Adipose tissue (tissue), 3 donors: ENCODE data around the gene TGM4. TPM values are rescaled to one million over a fixed set of nuclear protein-coding genes. Genes with fewer than 3 reads are reported as not detected.

Experiments
- H3K27ac ChIP-seq: one replicate; pipeline ENCODE4 v1.5.1; 2013; ENCODE audit warnings: low read depth, low read length
- WGBS, 3 donors: extraction: QIAGEN DNeasy Blood & Tissue Kit; methylation state at CpG; one replicate each; pipeline ENCODE4 v1.1.7; 2013; 5-methylcytosine and 5-hydroxymethylcytosine counted together
- polyA plus RNA-seq, 3 donors: library from polyadenylated mRNA; stranded (reverse); fragments of 200-250 nt; gene quantifications; one replicate each; pipeline ENCODE4 v1.2.3, GENCODE V29; 2013
- donor health status: healthy with polysubstance abuse.
- donor health status: Bipolar disorder and iron deficiency.
- donor health status: healthy.

TGM4 gene
- polyA plus RNA-seq, 3 donors, result 0.22 TPM; not detected in 2

- H3K27ac ChIP-seq, result no peak overlapping the region
- 61 to 90% (median 84%) methylated on average over 3 of the region's 3 CpGs for WGBS, 3 donors
Measured at GRCh38 chr3:44905446-44906157, 31.2 kb downstream of the TGM4 start.

GRCh38 chr3:44906997-44907396 lies 32.6 kb downstream of the TGM4 start:
- H3K27ac ChIP-seq, result no peak overlapping the region
- WGBS, 3 donors, result 79 to 89% (median 85%) methylated on average over 4 of the region's 4 CpGs

GRCh38 chr3:44907612-44908011 lies 33.2 kb downstream of the TGM4 start:
- 54 to 61% (median 58%) methylated on average over 4 of the region's 4 CpGs for WGBS, 3 donors
- no peak overlapping the region for H3K27ac ChIP-seq

- 18 to 35% (median 23%) methylated on average over 2 of the region's 2 CpGs for WGBS, 3 donors
Measured at GRCh38 chr3:44909063-44909462, 34.7 kb downstream of the TGM4 start.

GRCh38 chr3:44910693-44911092 lies 36.3 kb downstream of the TGM4 start:
- WGBS, 3 donors, result 84 to 91% (median 89%) methylated on average over 3 of the region's 3 CpGs
- H3K27ac ChIP-seq, result no peak overlapping the region

More at GRCh38 chr3:44909063-44909462, 34.7 kb downstream of the TGM4 start:
- no peak overlapping the region for H3K27ac ChIP-seq

- 16 to 26% (median 22%) methylated on average over 4 of the region's 4 CpGs for WGBS, 3 donors
Measured at GRCh38 chr3:44913868-44914468, 39.6 kb downstream of the TGM4 start.

GRCh38 chr3:44914936-44915335 lies 40.5 kb downstream of the TGM4 start:
- H3K27ac ChIP-seq, result no peak overlapping the region
- 56 to 70% (median 59%) methylated on average over 4 of the region's 4 CpGs for WGBS, 3 donors

More at GRCh38 chr3:44913868-44914468, 39.6 kb downstream of the TGM4 start:
- H3K27ac ChIP-seq, result no peak overlapping the region

- H3K27ac ChIP-seq, result no peak overlapping the region
- 58 to 64% (median 62%) methylated on average over 8 of the region's 8 CpGs for WGBS, 3 donors
Measured at GRCh38 chr3:44915702-44916438, 41.5 kb downstream of the TGM4 start.

- 82 to 95% (median 94%) methylated on average over 11 to 12 of the region's 12 CpGs for WGBS, 3 donors
- no peak overlapping the region for H3K27ac ChIP-seq
Measured at GRCh38 chr3:44918087-44918486, 43.7 kb downstream of the TGM4 start.

GRCh38 chr3:44918581-44918980 lies 44.2 kb downstream of the TGM4 start:
- 91 to 93% (median 91%) methylated on average over 6 of the region's 6 CpGs for WGBS, 3 donors
- H3K27ac ChIP-seq, result no peak overlapping the region

- H3K27ac ChIP-seq, result no peak overlapping the region
- 89 to 92% (median 90%) methylated on average over 3 of the region's 3 CpGs for WGBS, 3 donors
Measured at GRCh38 chr3:44920081-44920480, 45.7 kb downstream of the TGM4 start.

GRCh38 chr3:44923632-44924456 lies 49.4 kb downstream of the TGM4 start:
- no peak overlapping the region for H3K27ac ChIP-seq
- 66 to 84% (median 72%) methylated on average over 3 of the region's 3 CpGs for WGBS, 3 donors

- H3K27ac ChIP-seq, result no peak overlapping the region
- 84 to 87% (median 84%) methylated on average over 5 of the region's 5 CpGs for WGBS, 3 donors
Measured at GRCh38 chr3:44924457-44925084, 50.2 kb downstream of the TGM4 start.

GRCh38 chr3:44926172-44926571 lies 51.8 kb downstream of the TGM4 start:
- WGBS, 3 donors, result 91 to 94% (median 92%) methylated on average over 10 of the region's 10 CpGs
- H3K27ac ChIP-seq, result no peak overlapping the region

GRCh38 chr3:44926921-44927320 lies 52.5 kb downstream of the TGM4 start:
- 77 to 91% (median 84%) methylated on average over 7 of the region's 7 CpGs for WGBS, 3 donors
- no peak overlapping the region for H3K27ac ChIP-seq

GRCh38 chr3:44927371-44927770 lies 53.0 kb downstream of the TGM4 start:
- no peak overlapping the region for H3K27ac ChIP-seq
- WGBS, 3 donors, result 87 to 95% (median 94%) methylated on average over 7 of the region's 7 CpGs

GRCh38 chr3:44929782-44930181 lies 55.4 kb downstream of the TGM4 start:
- H3K27ac ChIP-seq, result no peak overlapping the region
- WGBS, 3 donors, result 83 to 92% (median 87%) methylated on average over 5 of the region's 5 CpGs

GRCh38 chr3:44930911-44931310 lies 56.5 kb downstream of the TGM4 start:
- H3K27ac ChIP-seq, result no peak overlapping the region
- 90 to 93% (median 92%) methylated on average over 2 of the region's 2 CpGs for WGBS, 3 donors
